GM20431 (cell line): ENCODE measurements around the gene EIF3F.

Experiments used
- in situ Hi-C: fragments of 300-500 bp; cut with MseI, MboI; formaldehyde crosslinking; loops from one replicate; pipeline ENCODE4 v1.15.0; 2020; ENCODE audit warnings: low sequenced_read_pairs; ENCODE audit not compliant: unreplicated experiment

The EIF3F gene

DNA sequence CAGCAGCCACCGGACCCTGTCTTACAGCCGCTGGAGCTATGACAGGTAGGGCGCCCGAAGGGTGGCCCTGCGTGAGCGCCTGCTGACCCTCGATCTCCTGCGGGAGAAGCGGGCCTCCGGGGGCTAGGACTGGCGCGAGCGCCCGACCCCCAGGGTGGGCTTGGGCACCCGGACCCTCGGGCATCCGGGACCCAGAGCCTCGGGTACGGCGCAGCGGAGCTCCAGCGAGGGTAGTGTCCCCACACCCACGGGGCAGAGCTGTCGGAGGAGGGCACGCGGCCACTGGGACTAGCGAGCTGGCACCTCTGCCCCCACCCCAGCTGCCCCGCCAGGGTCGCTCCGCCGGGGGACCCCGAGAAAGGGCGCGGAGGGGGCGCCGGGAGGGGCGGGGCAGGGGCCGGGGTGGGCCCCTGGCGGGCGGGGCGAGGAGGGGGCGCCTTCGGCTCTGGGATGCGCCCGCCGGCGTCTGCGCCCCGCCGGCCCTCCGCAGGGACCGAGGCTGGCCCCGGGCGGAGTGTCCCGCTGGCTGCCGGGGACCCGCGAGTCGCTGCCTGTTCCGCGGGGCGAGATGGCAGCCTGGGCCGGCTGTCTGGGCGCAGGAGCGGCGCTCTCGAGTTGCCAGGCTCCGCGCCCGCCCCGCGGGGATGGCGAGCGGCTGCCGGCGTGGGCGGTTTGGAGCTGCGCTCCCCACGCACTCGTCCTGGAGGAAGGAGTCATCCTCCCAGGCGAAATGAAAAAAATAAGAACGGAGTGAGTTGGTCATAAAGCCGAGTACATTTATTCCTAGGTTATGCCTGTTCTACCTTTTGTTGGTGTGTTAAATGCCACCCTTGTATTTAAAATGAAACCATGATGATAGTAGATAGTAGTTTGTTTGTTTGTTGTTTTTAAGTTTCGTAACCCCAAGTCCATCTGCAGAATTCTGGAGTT lies 32.4 kb downstream of the EIF3F start:
- in situ Hi-C loops = loop anchor here (10.0 kb wide), 1 partner anchor 75 kb away; no protein-coding TSS in a partner anchor

DNA sequence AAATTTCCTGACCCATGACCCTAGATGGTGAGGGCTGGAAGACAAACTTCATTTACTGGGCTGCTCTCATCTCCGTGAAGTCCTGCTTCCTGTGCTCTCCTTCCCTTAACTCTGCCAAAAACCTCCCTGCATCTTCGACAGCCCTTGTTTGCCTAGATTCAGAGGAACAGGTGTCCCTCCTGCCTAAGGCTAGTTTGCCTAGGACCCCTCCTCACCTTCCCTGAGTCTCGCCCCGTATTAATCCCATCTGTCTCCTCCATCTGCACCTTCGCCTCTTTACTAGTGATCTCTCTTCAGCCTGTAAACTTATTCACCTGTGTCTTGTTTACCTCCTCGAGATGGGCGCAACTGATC lies 33.1 kb downstream of the EIF3F start:
- in situ Hi-C loops = loop anchor here (10.0 kb wide), 1 partner anchor 75 kb away; no protein-coding TSS in a partner anchor

- in situ Hi-C loops = loop anchor here (10.0 kb wide), 1 partner anchor 73 kb away; no protein-coding TSS in a partner anchor
Observed at GRCh38 chr11:8021920-8022319, 34.8 kb downstream of the EIF3F start.

- in situ Hi-C loops = loop anchor here (10.0 kb wide), 1 partner anchor 72 kb away; no protein-coding TSS in a partner anchor
Observed at GRCh38 chr11:8022876-8023275, 35.7 kb downstream of the EIF3F start.

- in situ Hi-C loops = loop anchor here (10.0 kb wide), 1 partner anchor 71 kb away; no protein-coding TSS in a partner anchor
Observed at GRCh38 chr11:8023831-8024555, 36.9 kb downstream of the EIF3F start.

- in situ Hi-C loops = loop anchor here (10.0 kb wide), 1 partner anchor 70 kb away; no protein-coding TSS in a partner anchor
Observed at GRCh38 chr11:8025123-8025522, 38.0 kb downstream of the EIF3F start.

GRCh38 chr11:8025816-8026215 lies 38.7 kb downstream of the EIF3F start:
- in situ Hi-C loops = loop anchor here (10.0 kb wide), 1 partner anchor 69 kb away; no protein-coding TSS in a partner anchor

DNA sequence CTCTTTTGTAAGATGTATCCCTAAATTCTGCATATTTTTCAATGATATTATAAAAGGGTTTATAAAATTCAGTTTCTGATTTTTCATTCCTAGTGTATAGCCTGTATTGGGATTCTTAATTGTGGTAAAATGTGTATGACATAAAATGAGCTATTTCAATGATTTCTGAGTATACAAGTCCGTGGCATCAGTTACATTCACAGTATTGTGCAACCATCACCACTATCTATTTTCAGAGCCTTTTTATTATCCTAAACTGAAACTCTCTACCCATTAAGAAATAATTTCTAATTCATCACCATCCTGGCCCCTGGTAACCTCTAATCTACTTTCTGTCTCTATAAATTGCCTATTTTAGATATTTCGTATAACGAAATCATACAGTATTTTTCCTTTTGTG lies 39.8 kb downstream of the EIF3F start:
- in situ Hi-C loops = loop anchor here (10.0 kb wide), 1 partner anchor 68 kb away; no protein-coding TSS in a partner anchor

DNA sequence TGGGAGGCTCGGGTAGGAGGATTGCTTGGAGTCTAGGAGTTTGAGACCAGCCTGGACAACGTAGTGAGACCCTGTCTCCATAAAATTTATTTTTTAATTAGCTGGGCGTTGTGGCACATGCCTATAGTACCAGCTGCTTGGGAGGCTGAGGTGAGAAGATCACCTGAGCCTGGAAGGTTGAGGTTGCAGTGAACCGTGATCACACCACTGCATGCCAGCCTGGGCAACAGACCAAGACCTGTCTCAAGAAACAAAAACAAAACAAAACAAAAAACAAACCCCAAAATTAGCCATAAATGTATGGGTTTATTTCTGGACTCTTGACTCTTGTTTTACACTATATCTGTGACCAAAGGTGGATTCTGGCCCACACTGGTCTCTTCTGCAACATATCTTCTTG lies 41.6 kb downstream of the EIF3F start:
- in situ Hi-C loops = loop anchor here (10.0 kb wide), 1 partner anchor 66 kb away; no protein-coding TSS in a partner anchor

GRCh38 chr11:8030526-8031247 lies 43.5 kb downstream of the EIF3F start:
- in situ Hi-C loops = no loop called here

DNA sequence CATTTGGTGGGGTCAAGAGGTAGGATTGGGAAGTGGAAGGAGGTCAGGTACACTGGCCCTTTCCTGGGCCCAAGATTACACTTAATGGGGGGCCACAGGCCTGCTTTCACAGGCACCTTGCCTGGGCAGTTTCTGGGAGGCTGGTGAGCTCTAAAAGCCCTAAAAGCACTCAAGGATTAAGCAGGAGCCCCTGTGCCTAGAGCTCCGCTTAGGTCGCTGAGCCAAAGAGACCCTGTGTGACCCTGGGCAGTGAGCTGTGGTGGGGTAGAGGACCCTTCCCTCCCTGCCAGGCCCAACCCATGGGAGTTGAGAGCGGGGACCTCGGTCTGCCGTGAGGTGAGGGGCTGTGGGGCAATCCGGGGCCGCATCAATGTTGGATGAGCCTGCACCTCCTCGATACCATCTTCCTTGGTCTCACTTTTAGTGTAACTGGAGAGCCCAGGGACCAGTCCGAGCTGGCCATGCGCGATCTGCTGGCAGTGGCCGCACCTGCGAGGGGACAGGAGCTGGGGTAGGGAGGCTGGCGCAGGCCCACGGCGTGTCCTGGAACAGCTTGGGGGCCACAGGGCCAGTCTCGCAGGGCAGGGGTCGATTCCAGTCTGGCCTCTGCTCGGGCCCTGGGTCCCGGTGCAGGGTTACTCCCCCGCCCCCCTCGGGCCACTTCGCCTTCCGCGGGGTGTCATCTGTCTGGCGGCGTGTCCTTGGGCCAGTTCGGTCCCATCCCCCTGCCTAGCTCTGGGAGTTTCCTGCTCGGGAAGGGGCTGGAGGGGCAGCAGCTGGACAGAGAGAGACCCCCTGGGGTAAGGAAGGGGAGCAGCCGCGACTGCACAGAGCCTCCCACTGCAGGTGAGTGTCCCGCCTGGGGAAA lies 44.3 kb downstream of the EIF3F start:
- in situ Hi-C loops = no loop called here

DNA sequence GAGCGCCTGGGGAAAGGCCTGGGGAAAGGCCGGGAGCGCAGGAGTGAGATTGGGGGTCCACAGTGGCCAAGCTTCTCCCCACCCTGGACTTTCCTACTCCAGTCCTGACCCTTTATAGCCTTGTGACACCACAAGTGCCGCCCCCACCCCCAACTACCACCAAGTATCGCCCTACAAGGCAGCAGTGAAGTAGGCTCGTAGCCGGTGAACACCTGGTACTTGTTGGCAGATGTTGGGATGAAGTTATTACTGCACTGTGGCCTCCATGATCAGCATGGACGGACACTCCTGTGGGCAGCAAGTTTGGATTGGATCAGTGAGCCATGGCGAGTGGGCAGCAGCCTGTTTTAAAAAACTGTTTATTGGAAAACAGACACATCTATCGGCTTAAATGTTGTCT lies 45.0 kb downstream of the EIF3F start:
- in situ Hi-C loops = no loop called here

- in situ Hi-C loops = no loop called here
Observed at GRCh38 chr11:8032576-8033304, 45.6 kb downstream of the EIF3F start.

GRCh38 chr11:8033305-8034105 lies 46.4 kb downstream of the EIF3F start:
- in situ Hi-C loops = no loop called here

DNA sequence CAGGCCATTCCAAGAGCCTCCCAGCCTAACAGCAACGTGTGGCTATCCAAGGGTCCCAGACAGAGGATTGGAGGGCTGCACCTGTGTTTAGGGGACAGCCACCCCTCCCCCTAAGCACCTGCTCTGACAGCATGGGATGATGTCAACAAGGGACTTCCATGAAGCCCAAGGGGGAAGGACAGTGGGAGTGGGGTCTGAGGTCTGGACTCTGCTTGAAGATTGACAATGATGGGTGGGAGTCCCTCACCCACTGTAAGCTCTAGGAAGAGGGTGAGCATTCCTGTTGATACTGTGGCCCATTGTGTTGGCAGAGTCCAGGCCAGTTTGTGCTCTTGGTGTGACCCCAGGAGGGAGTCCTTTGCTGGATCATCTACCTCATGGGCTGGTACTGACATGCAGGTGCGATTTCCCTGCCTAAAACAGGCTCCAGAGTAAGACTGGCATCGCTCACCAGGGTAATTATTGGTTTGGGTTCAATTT lies 47.0 kb downstream of the EIF3F start:
- in situ Hi-C loops = no loop called here

GRCh38 chr11:8034604-8035190 lies 47.6 kb downstream of the EIF3F start:
- in situ Hi-C loops = no loop called here

- in situ Hi-C loops = no loop called here
Observed at GRCh38 chr11:8035200-8035855, 48.2 kb downstream of the EIF3F start.
